ENCODE results near the gene CCDC149.

The CCDC149 gene

GRCh38 chr4:24770667-24771066, 142.2 kb downstream of the CCDC149 start:
- no peaks in the 10 kb centered on the region for H3K36me3 ChIP-seq (ENCODE audit: insufficient read depth, low read depth, low read length)
- H3K27ac ChIP-seq (ENCODE audit: low read length), result no peak overlapping the region
- no peaks in the 10 kb centered on the region for H3K9me3 ChIP-seq (ENCODE audit: insufficient read depth, low read depth, low read length)
- H3K27me3 ChIP-seq (ENCODE audit: insufficient read depth, low read length), result no peaks in the 10 kb centered on the region
- H3K4me1 ChIP-seq (ENCODE audit: insufficient read depth, low read length), result peaks cover 9% of the 10 kb centered on the region; the same call in 1 of the 2 replicates
- H3K9ac ChIP-seq (ENCODE audit: low read depth, low read length), result no peak overlapping the region
- no peak overlapping the region for H3K4me3 ChIP-seq (ENCODE audit: low read length)

- no peak overlapping the region for H3K27ac ChIP-seq (ENCODE audit: low read length)
- no peak overlapping the region for H3K4me3 ChIP-seq (ENCODE audit: low read length)
- peaks cover 9% of the 10 kb centered on the region; the same call in 1 of the 2 replicates for H3K4me1 ChIP-seq (ENCODE audit: insufficient read depth, low read length)
- H3K9ac ChIP-seq (ENCODE audit: low read depth, low read length), result no peak overlapping the region
- no peaks in the 10 kb centered on the region for H3K9me3 ChIP-seq (ENCODE audit: insufficient read depth, low read depth, low read length)
- H3K27me3 ChIP-seq (ENCODE audit: insufficient read depth, low read length), result no peaks in the 10 kb centered on the region
- no peaks in the 10 kb centered on the region for H3K36me3 ChIP-seq (ENCODE audit: insufficient read depth, low read depth, low read length)
Observed at GRCh38 chr4:24770032-24770584, 142.7 kb downstream of the CCDC149 start.

GRCh38 chr4:24769571-24769970, 143.3 kb downstream of the CCDC149 start:
- H3K9ac ChIP-seq (ENCODE audit: low read depth, low read length), result no peak overlapping the region
- no peaks in the 10 kb centered on the region for H3K9me3 ChIP-seq (ENCODE audit: insufficient read depth, low read depth, low read length)
- no peaks in the 10 kb centered on the region for H3K36me3 ChIP-seq (ENCODE audit: insufficient read depth, low read depth, low read length)
- H3K4me1 ChIP-seq (ENCODE audit: insufficient read depth, low read length), result peaks cover 9% of the 10 kb centered on the region; the same call in 1 of the 2 replicates
- H3K27me3 ChIP-seq (ENCODE audit: insufficient read depth, low read length), result no peaks in the 10 kb centered on the region
- no peak overlapping the region for H3K27ac ChIP-seq (ENCODE audit: low read length)
- no peak overlapping the region for H3K4me3 ChIP-seq (ENCODE audit: low read length)

- Histone ChIP-seq H3K9ac (ENCODE audit: low read depth, low read length) (no peak overlapping the region), H3K27me3 (ENCODE audit: insufficient read depth, low read length) (no peaks in the 10 kb centered on the region), H3K27ac (ENCODE audit: low read length) (no peak overlapping the region), H3K9me3 (ENCODE audit: insufficient read depth, low read depth, low read length) (no peaks in the 10 kb centered on the region), H3K4me3 (ENCODE audit: low read length) (no peak overlapping the region), H3K36me3 (ENCODE audit: insufficient read depth, low read depth, low read length) (no peaks in the 10 kb centered on the region), H3K4me1 (ENCODE audit: insufficient read depth, low read length) (peaks cover 9% of the 10 kb centered on the region; the same call in 1 of the 2 replicates)
Observed at GRCh38 chr4:24768604-24769003, 144.2 kb downstream of the CCDC149 start.

GRCh38 chr4:24768006-24768405, 144.8 kb downstream of the CCDC149 start:
- H3K4me3 ChIP-seq (ENCODE audit: low read length), result no peak overlapping the region
- no peaks in the 10 kb centered on the region for H3K9me3 ChIP-seq (ENCODE audit: insufficient read depth, low read depth, low read length)
- no peaks in the 10 kb centered on the region for H3K27me3 ChIP-seq (ENCODE audit: insufficient read depth, low read length)
- peaks cover 9% of the 10 kb centered on the region; the same call in 1 of the 2 replicates for H3K4me1 ChIP-seq (ENCODE audit: insufficient read depth, low read length)
- no peak overlapping the region for H3K9ac ChIP-seq (ENCODE audit: low read depth, low read length)
- H3K36me3 ChIP-seq (ENCODE audit: insufficient read depth, low read depth, low read length), result no peaks in the 10 kb centered on the region
- no peak overlapping the region for H3K27ac ChIP-seq (ENCODE audit: low read length)

- Histone ChIP-seq H3K27ac (ENCODE audit: low read length) (no peak overlapping the region), H3K9me3 (ENCODE audit: insufficient read depth, low read depth, low read length) (no peaks in the 10 kb centered on the region), H3K9ac (ENCODE audit: low read depth, low read length) (no peak overlapping the region), H3K4me1 (ENCODE audit: insufficient read depth, low read length) (peaks cover 9% of the 10 kb centered on the region; the same call in 1 of the 2 replicates), H3K36me3 (ENCODE audit: insufficient read depth, low read depth, low read length) (no peaks in the 10 kb centered on the region), H3K27me3 (ENCODE audit: insufficient read depth, low read length) (no peaks in the 10 kb centered on the region), H3K4me3 (ENCODE audit: low read length) (no peak overlapping the region)
Observed at GRCh38 chr4:24765376-24765988, 147.4 kb downstream of the CCDC149 start.

GRCh38 chr4:24764345-24764744, 148.5 kb downstream of the CCDC149 start:
- Histone ChIP-seq H3K27ac (ENCODE audit: low read length) (no peak overlapping the region), H3K4me3 (ENCODE audit: low read length) (no peak overlapping the region), H3K36me3 (ENCODE audit: insufficient read depth, low read depth, low read length) (no peaks in the 10 kb centered on the region), H3K9ac (ENCODE audit: low read depth, low read length) (no peak overlapping the region), H3K27me3 (ENCODE audit: insufficient read depth, low read length) (no peaks in the 10 kb centered on the region), H3K9me3 (ENCODE audit: insufficient read depth, low read depth, low read length) (no peaks in the 10 kb centered on the region), H3K4me1 (ENCODE audit: insufficient read depth, low read length) (no peaks in the 10 kb centered on the region; the same call in 1 of the 2 replicates)

- no peaks in the 10 kb centered on the region for H3K27me3 ChIP-seq (ENCODE audit: insufficient read depth, low read length)
- H3K9me3 ChIP-seq (ENCODE audit: insufficient read depth, low read depth, low read length), result no peaks in the 10 kb centered on the region
- H3K9ac ChIP-seq (ENCODE audit: low read depth, low read length), result no peak overlapping the region
- no peak overlapping the region for H3K27ac ChIP-seq (ENCODE audit: low read length)
- no peak overlapping the region for H3K4me3 ChIP-seq (ENCODE audit: low read length)
- H3K4me1 ChIP-seq (ENCODE audit: insufficient read depth, low read length), result no peaks in the 10 kb centered on the region
- H3K36me3 ChIP-seq (ENCODE audit: insufficient read depth, low read depth, low read length), result no peaks in the 10 kb centered on the region
Observed at GRCh38 chr4:24763631-24764297, 149.1 kb downstream of the CCDC149 start.
